Left renal pelvis (tissue), 4 donors: ENCODE measurements around the gene PCCB. TPM values are rescaled to one million over a fixed set of nuclear protein-coding genes. Genes with fewer than 3 reads are reported as not detected.
"Not testable (repeated sequence)": the region's sequence is repeated elsewhere in the genome, so short reads cannot be mapped to it uniquely, and the experiment has no call there.

ENCODE experiments used
- DNase-seq, 4 donors: peaks; one replicate each; pipeline ENCODE4 v3.0.0-alpha.2; 2013; ENCODE audit warnings: low read depth in 4 of 4, low spot score in 3 of 4
- polyA plus RNA-seq, 4 donors: library from polyadenylated mRNA; unstranded; fragments of 120-200 nt; gene quantifications; one replicate each; pipeline ENCODE4 v1.2.1, GENCODE V29; 2013; ENCODE audit not compliant: insufficient read length in 4 of 4

Gene PCCB
- 10 to 100 TPM; 30.3 to 72.7 (median 56.9) TPM for polyA plus RNA-seq

DNA sequence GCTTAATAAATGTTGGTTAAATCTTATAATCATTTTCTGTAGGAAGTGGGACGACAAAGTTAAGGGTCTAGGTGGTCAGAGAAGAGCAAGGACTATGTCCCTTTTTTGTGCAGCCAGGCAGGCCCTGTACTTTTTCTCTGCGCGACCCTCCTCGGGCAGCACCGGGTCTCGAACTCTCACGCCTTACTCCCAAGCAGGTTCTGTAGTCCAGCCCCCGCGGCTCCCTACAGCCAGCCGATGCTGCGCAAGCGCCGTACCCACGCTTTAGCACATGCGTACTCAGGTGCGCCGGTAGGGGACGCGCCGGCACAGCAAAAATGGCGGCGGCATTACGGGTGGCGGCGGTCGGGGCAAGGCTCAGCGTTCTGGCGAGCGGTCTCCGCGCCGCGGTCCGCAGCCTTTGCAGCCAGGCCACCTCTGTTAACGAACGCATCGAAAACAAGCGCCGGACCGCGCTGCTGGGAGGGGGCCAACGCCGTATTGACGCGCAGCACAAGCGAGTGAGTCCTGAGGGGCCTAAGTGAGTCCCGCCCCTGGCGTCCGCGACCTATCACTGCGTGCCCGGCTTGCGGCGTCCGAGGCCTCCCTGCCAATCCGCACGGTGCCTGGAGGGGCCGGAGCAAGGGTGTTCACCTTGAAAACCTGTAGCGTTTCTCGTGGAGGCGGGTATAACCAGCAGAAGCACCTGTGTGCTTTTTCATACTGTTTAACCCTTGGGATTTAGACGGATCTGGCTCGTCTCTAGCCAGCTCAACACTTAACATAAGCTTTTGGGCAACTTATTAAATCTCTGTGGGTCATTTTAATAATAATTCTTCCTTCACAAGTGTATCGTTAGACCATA, at the start of gene PCCB:
TSS of gene PCCB (plus strand) at position 282 of the 844 bp plus-strand sequence. CDS start at position 318, 36 bp downstream.
- peak; percentile 78 to 86 (median 83) for DNase-seq

DNA sequence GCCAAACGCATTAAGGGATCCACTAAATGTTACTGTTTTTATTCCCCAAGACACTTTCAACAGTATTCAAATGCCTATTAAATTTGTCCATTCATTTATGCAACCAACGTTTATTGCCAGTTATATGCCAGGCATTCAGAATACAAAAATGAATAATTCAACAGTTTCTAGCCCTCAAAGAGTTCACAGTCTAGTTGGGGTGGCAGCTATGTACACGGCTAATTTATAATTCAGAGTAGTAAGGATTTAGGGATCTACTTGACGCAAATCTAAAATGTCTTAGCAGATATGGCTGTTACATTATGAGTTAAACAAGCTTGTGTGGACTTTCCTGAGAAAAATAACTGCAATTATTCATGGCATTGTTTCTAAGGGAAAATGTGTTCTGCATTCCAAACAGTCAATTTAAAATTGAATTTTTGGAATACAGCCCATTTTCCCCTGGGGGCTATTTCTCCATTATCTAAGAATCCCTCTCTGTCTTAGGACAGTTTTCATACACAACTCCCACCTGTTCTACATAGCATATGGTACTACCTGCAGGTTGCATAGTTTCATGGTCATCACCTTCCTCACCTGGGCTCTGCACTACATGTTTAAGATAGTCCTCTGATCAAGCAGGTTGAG, 42.5 kb upstream of the PCCB start:
- DNase-seq, result no peak

DNA sequence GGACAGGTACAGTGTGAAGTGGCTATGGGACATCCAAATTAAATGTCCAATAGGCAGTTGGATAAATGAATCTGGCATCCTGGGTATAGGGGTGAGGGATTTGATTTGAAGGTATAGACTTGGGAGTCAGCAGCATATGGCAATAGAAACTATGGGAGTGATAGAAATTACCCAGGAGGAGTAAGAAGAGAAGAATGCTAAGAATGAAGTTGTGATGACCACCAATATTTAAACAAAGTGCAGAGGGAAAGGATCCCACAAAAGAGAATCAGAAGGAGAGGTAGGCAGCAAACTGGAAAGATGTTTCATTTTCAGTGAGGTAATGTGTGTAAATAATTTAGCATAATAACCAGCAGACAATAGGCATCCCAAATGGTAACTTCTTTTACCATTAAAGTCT, 40.2 kb upstream of the PCCB start:
- DNase-seq, result no peak

DNA sequence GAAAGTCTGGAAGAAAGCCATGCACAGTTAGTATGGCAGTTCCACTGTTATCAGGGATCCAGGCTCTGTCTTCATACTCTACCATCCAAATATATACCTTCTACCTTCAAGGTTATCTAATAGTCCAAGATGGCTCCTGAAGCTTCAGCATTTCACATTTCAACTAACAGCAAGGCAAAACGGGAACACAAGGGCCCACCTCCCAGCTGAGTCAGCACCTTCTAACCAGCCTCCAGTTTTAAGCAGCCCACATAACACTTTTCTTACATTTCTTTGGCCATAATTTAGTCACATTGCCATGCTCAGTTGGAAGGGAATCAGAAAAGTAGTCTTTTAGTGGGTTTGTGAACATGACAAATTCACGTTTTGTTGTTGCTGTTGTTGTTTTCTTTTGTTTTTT, 38.6 kb upstream of the PCCB start:
- DNase-seq, result no peak

DNA sequence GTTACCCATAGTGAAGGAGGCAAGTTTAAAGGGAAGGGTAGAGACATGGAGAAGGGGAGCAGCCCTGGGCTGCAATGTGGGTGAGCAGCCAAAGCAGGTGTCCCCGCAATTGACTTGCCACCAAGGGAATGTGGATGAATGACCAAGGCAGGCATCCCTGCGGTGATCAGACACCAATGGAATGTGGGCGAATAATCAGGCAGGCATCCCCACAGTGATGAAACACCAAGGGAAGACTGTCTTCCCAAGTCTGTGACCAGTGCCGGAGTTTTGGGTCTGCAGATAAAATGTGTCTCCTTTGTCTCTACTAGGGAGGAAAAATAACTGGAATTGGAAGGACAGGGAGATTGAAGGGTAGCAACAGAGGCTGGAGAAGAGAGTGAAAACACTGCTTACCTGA, 27.4 kb upstream of the PCCB start:
- DNase-seq, result not testable (repeated sequence)

DNA sequence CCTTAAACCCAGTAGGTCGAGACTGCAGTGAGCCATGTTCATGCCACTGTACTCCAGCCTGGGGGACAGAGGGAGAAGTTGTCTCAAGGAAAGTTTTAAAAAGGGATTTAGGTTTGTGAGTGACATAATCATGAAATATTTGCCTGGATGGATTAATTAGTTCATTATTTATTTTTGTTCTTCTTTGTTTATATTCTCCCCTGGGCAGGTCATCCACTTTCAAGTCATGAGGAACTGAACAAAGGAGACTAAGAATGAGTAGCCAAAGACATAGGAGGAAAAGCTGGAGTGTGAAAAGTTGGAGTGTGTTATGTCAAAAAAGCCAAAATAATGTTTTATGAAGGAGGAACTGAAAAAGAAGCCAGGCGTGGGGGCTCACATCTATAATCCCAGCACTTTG, 17.7 kb upstream of the PCCB start:
- no peak for DNase-seq

DNA sequence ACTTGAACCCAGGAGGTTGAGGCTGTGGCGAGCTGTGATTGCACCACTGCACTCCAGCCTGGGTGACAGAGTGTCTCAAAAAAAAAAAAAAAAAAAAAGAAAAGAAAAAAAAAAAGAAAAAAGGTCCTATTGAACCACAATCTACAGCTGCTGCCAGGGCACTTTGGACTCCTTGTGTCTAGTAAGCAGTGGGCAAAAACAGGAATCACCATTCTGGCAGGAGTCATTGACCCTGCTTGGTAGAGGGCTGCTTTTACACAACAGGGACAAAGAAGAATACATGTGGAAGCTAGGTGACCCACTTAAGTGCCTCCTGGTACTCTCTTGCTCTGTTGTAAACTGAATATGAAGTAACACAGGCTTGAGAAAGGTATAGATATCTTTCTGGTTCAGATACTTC, 14.6 kb upstream of the PCCB start:
- no peak for DNase-seq

DNA sequence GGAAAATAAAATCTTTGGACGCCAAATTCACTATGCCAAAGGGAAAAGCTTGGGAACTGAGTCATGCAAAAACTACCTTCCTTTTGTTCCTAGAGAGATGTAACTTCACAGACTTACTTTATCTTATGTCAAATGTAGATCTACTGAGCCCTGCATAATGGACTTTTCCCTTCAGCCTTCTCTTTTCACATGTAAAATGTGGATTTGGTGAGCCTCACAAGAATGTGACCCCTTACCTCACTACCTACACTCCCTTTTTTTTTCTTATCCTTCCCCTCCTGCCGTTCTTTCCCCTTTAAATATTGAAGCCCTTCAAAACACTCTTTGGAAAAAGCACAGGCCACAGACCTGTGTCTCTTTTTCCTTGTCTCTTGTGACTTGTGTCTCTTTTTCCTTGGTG, 14.0 kb upstream of the PCCB start:
- DNase-seq, result no peak

DNA sequence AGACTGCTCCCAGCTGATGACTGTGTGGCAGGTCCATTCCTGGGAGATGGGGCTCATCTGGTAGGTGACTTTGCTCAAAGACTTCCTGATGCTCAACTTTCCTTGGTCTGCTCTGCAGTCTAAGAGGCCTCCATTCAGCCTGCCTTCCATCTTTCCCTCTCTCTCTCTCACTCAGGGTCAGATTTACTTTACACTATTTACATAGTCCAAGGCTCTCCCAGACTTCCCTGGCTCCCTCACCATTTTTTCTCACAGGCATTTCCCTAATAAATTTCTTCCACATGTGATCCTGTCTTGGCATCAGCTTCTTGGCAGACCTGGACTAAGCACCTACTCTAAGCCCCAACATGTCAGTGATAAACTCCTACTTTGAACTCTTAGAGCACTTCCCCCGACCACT, 13.0 kb upstream of the PCCB start:
- no peak for DNase-seq

DNA sequence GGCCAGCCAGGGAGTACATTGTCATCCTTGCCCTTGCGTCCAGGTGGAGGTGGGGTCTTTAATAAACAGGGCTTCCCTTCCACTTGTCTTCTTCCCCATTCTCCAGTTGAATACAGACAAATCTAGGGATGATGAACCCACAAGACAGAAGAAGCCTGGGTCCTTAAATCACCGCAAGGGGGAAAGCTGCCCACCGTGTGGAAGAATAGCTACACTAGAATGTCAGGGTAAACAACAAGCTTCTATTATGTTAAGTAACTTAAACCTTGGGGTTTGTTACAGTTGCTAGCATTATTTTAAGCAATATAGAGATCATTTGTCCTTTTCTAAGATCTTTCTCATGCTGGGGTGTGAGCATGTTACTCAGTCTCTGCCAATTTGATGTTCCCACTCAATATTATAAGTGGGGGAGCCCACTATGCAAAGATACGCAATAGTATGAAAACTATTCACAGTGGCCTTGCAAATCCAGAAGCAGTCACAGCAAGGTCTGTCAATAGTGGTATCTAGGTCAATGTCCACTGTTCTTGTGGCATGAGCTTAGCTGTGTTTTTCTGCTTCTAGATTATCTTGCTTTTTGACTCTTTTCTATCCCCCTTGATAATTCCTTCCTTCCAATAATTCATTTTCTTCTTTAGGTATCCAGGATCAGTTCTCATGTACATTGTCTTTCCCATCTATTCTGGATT, 12.0 kb upstream of the PCCB start:
- DNase-seq, result no peak

DNA sequence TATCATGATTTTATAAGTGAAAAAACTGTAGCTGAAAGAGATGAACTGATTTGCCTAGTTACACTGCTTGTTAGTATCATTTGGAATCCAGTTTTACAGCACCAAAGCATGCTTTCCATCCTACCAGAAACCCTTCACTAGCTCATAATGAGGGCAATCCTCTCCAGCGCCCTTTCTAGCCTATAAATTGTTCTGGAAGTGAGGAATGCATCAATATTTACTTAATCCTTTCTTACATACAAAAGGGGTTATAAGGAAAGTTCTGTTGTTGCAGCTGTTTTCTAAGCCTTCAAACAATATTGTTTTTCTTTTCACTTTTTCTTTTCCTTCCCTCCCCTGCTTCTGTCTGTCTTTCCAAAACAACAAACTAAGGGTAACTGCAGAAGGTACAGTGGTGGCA, 11.0 kb upstream of the PCCB start:
- no peak for DNase-seq

DNA sequence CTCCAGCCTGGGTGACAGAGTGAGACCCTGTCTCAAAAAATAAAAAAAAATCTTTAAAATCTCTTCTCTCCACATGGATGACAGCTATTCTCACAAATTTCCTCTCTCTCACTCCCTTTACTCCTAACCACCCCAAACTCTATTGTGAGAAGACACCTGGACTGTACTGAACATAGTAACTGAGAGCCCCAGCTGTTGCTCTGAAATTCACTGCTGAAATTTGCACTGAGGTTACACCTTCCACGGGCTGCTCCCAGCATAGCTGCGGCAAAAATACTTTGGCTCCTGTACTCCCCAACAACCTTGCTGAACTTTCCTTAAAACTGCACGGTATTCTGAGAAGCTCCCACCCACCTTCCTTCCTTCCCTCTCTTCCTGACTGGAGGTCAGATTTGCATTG, 4.4 kb upstream of the PCCB start:
- DNase-seq, result no peak

DNA sequence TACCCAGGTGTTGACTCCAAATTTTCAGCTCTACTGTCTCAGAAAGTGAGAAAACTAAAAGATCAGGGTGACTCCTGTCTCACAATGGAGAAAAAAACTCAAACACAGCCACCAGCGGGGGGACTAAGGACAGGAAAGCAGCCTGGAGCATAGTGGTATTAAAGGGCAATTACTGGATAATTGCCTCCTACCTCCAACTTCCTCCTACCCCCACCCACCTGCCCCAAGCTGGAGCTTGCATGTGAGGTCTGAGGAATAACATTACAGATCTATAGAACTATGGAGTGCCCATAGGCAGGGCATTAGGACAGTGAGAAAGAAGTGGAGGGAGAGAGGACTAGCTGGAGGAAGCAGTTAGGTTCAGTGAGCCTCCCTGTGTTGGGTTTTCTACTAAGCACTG, 2.7 kb upstream of the PCCB start:
- DNase-seq, result no peak

DNA sequence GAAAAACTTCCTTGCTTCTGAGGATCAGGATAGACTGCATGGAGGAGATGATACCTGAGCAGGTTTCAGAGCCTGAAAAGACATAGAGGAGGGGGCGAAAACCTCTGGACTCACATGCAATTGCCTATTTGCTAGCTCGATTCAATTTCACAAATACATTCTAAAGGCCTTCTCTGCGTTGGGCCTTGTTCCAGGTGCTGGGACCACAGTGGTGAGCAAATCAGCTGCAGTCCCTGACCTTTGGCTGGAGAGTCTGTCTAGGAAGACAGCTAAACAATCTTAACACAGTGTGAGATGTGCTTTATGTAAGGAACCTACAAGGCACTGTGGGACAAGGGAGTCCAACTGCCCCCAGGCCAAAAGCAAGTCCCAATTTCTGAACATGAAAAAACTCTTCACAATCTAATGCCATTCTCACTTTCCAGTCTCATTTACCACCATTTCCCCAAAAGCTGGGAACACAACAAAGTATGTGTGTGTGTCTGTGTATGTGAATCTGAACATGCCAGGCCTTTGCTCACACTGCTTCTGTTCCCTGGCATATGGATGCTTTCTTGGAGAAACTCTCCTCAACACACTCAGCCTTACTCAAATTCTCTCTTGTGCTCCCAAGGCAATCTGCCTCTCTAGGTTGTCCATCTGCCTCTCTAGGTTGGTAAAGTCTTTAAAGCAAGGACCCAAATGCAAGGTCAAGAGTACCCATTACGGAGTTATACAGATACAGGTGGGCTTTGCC, 2.1 kb upstream of the PCCB start:
- no peak for DNase-seq

DNA sequence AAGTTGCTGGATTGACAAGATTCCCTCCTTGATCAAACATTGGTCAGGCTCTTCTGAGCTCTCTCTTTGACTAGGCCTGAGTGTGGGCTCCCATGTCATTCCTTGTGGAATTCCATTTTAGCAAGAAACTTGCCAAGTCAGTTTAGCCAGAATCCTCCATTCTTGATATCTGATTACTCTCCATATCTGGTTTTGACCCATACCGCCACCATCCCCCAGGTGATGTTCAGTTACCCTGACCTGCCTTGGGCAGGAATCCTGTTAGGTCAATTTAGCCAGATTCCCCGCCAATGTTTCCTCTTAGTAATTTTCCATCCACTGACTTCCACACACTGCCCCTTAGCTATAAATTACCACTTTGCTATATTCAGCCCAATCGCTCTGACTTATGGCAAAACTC, 1.0 kb upstream of the PCCB start:
- no peak for DNase-seq

DNA sequence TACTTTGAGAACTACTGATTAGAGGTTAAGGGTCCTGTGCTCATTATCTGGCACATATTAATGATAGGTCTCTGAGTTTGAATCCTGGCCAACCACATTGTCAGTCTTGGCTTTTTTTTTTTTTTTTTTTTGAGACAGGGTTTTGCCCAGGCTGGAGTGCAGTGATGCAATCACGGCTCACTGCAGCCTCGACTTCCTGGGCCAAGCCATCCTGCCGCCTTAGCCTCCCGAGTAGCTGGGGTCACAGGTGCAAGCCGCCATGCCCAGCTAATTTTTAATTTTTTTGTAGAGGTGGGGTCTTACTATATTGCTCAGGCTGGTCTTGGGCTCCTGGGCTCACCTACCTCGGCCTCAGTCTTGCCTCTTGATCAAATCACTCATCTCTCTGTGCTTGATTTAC, 547 bp upstream of the PCCB start:
- DNase-seq, result no peak

DNA sequence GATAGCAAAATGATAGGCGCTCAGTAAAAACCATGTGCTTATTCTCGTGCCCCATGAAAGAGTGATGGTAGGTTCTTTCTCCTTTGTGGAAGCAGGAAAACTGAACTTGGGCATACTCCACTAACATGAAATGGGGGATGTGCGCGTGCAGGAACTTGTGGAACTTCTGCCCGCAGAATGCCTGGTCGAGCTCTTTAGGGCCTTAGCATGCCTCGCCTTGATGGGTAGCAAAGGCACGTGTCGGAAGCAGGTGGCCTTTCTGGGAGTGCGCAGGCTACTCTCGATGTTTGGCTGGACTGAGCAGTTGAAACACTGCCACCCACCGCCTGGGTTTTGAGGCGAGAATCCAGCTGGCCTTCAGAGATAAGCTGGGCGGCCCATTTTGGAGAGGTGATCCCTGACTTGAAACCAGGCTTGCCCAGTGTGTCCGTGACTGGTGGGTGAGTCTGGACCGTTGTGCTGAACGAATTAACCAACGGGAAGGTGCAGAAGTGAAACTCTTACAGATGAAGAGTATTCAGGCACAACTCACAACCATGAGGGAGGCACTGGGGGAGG, 842 bp downstream of the PCCB start:
- peak in 3 of 4 donors; percentile 22 to 31 (median 26) for DNase-seq

DNA sequence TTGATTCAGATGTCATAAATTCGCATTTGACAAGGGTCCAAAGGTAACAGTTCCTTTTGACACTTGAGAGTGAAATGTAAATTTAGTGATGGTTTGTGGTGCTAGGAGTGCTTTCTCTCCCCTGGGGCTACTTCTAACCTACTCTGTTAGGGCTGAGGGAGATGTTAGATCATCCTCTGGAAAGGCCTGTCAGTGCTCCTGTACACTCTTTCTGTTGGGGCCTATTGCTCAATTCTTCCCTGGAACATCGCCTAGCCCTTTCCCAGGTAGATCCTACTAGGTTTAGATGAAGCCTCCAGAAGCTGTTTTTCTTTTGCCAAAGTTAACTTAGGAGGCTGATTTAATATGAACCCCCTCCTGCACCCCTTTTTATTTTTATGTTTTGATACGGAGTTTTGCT, 1.4 kb downstream of the PCCB start:
- no peak for DNase-seq

DNA sequence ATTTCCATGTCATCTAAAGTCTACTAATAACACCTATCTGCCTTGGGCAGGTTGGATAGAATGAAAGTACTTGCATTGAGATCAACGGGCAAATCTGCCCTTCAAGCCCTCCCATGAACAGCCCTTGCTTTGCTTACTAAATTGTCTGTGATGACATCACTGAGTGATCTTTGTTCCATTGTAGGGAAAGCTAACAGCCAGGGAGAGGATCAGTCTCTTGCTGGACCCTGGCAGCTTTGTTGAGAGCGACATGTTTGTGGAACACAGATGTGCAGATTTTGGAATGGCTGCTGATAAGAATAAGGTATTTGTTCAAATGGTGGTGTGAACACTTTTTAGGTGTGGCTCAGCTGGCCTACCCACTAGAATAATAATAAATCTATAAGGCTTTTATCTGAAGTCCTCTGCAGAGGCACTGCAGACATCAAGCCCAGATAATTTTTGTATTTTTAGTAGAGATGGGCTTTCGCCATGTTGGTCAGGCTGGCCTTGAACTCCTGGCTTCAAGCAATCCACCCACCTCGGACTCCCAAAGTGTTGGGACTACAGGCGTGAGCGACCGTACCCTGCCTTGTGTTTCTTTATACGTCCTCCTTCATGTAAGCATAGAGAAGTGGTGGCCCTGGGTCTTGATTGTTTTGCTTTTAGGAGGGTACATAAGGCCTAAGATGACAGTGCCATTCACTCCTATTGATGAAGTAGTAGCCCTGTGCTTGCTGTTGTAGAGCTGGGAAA, 5.7 kb downstream of the PCCB start:
- DNase-seq, result no peak

DNA sequence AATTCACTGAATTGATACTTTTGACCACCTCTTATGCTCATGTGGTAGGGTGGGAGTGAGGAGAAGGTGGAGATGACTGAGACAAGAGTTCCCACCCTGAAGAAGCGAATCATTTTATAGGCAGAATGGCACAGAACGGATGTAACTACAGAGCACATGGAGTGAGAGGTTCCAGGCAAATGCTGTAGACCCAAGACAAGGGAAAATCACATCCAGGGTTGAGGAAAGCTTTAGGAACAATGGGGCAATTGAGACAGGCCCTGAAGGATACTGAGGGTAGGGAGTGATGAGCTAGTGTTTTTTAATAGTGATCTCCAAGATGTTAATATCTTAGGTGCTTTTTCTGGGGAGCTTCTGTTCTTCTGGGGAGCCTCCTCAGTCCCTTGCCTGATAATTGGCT, 8.1 kb downstream of the PCCB start:
- no peak for DNase-seq
